IMR-90 (cell line): ENCODE data around the gene DMXL2.

Experiments
- BHLHE40 ChIP-seq: fragments of 150-350 bp; IDR thresholded peaks from 2 replicates; pipeline ENCODE4 v1.6.1; 2016; ENCODE audit warnings: mild to moderate bottlenecking, low read depth, low read length
- CEBPB ChIP-seq: IDR thresholded peaks from 2 replicates; pipeline ENCODE4 v1.6.1; 2012; ENCODE audit warnings: low read depth, low read length, improper control_type of control experiment
- MAFK ChIP-seq: IDR thresholded peaks from 2 replicates; pipeline ENCODE4 v1.6.1; 2012; ENCODE audit warnings: low read depth, low read length, improper control_type of control experiment
- MAZ ChIP-seq: IDR thresholded peaks from 2 replicates; pipeline ENCODE4 v1.6.1; 2012; ENCODE audit warnings: low read depth, mild to moderate bottlenecking, low read length, improper control_type of control experiment, moderate library complexity, borderline replicate concordance
- NFE2L2 ChIP-seq: fragments of 150-350 bp; IDR thresholded peaks from 2 replicates; pipeline ENCODE4 v1.6.1; 2016; ENCODE audit warnings: low read depth, mild to moderate bottlenecking, low read length
- POLR2A ChIP-seq: IDR thresholded peaks from 2 replicates; pipeline ENCODE4 v1.6.1; 2012; ENCODE audit warnings: mild to moderate bottlenecking, low read depth, low read length
- RAD21 ChIP-seq: IDR thresholded peaks from 2 replicates; pipeline ENCODE4 v1.6.1; 2012; ENCODE audit warnings: low read length, improper control_type of control experiment
- TF ChIP-seq, protein P1 (sequence below): conservative IDR thresholded peaks from 2 replicates; pipeline ENCODE4 v1.5.1; 2012; ENCODE audit warnings: mild to moderate bottlenecking, low read depth, low read length, improper control_type of control experiment
- TF ChIP-seq, protein P2 (sequence below): fragments of 150-350 bp; IDR thresholded peaks from 2 replicates; pipeline ENCODE4 v1.6.1; 2016; ENCODE audit warnings: low read depth, mild to moderate bottlenecking, low read length, moderate library complexity, borderline replicate concordance

DNA sequence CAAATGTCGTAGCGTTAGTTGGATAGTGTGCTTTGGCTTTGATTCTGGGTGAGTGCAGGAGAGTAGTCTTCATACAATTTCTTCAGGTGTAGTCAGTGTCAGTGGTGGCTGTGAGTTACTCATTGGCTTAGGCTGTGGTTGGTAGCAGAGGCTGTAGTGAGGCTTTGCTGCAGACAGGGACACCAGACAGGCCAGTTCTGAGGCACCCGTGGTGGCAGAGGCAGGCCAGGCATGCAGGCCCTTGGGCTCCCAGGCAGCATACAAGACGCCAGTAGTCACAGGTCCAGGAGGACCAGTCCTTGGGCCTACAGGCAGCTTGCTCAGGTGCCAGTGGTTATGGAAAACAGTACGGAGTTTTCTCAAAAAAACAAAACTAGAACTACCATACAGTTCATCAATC is 61.3 kb downstream of the DMXL2 start:
- TF ChIP-seq, protein P1, sequence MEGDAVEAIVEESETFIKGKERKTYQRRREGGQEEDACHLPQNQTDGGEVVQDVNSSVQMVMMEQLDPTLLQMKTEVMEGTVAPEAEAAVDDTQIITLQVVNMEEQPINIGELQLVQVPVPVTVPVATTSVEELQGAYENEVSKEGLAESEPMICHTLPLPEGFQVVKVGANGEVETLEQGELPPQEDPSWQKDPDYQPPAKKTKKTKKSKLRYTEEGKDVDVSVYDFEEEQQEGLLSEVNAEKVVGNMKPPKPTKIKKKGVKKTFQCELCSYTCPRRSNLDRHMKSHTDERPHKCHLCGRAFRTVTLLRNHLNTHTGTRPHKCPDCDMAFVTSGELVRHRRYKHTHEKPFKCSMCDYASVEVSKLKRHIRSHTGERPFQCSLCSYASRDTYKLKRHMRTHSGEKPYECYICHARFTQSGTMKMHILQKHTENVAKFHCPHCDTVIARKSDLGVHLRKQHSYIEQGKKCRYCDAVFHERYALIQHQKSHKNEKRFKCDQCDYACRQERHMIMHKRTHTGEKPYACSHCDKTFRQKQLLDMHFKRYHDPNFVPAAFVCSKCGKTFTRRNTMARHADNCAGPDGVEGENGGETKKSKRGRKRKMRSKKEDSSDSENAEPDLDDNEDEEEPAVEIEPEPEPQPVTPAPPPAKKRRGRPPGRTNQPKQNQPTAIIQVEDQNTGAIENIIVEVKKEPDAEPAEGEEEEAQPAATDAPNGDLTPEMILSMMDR: no peak
- no peak for TF ChIP-seq RAD21
- TF ChIP-seq POLR2A: no peak
- no peak for TF ChIP-seq MAFK
- no peak for TF ChIP-seq CEBPB
- no peak for TF ChIP-seq NFE2L2
- TF ChIP-seq MAZ: no peak
- TF ChIP-seq, protein P2, sequence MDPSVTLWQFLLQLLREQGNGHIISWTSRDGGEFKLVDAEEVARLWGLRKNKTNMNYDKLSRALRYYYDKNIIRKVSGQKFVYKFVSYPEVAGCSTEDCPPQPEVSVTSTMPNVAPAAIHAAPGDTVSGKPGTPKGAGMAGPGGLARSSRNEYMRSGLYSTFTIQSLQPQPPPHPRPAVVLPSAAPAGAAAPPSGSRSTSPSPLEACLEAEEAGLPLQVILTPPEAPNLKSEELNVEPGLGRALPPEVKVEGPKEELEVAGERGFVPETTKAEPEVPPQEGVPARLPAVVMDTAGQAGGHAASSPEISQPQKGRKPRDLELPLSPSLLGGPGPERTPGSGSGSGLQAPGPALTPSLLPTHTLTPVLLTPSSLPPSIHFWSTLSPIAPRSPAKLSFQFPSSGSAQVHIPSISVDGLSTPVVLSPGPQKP: no peak
- TF ChIP-seq BHLHE40: no peak
